ENCODE results near the gene MBOAT1. TPM values are rescaled to one million over a fixed set of nuclear protein-coding genes. Genes with fewer than 3 reads are reported as not detected.

Gene MBOAT1
- total RNA-seq, 2 experiments from 2014 or later = 13.4 to 14.0 TPM

- no peaks in the 10 kb centered on the region for H3K27me3 Mint-ChIP-seq
- CTCF ChIA-PET = no interaction called here
- intact Hi-C loops (cut with micrococcal nuclease) = no loop called here
- no peak for DNase-seq
- POLR2A ChIA-PET = interaction anchor here (0.7 kb wide), 2 partner anchors 179 to 1005 kb away, joined by 3 read pairs; no protein-coding TSS in a partner anchor
- peaks cover 17% of the 10 kb centered on the region for H3K4me1 Mint-ChIP-seq (ENCODE audit: low read depth)
- H3K4me3 Mint-ChIP-seq = no peak overlapping the region
- H3K27ac Mint-ChIP-seq = no peak overlapping the region
- H3K9me3 Mint-ChIP-seq = no peaks in the 10 kb centered on the region
- peaks cover 8% of the 10 kb centered on the region for H3K36me3 Mint-ChIP-seq
Observed at GRCh38 chr6:20178327-20178726, 33.9 kb downstream of the MBOAT1 start.

DNA sequence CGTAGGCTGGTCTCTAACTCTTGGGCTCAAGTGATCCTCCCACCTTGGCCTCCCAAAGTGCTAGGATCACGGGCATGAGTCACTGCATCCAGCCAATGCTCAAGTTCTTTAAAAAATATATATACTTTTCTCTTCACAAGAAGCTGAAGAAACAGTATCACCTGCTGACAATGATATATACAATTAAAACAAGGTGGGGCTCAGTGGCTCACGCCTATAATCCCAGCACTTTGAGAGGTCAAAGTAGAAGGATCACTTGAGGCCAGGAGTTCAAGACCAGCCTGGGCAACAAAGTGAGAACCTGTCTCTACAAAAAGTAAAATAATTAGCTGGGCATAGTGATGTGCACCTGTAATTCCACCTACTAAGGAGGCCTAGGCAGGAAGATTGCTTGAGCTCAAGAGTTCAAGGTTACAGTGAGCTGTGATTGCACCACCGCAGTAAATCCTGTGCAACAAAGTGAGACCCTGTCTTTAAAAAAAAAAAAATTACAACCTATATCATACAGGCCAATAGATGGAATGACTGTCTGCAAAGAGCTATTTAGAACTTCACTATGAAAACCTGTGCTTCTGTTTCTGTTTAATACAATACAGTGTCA, 36.4 kb downstream of the MBOAT1 start:
- peaks cover 23% of the 10 kb centered on the region for H3K4me1 Mint-ChIP-seq (ENCODE audit: low read depth)
- ChIA-PET CTCF (interaction anchor here (2.0 kb wide), 1 partner anchor 49 kb away, joined by 8 read pairs; no protein-coding TSS in a partner anchor), POLR2A (no interaction called here)
- H3K9me3 Mint-ChIP-seq = no peaks in the 10 kb centered on the region
- H3K27me3 Mint-ChIP-seq = no peaks in the 10 kb centered on the region
- no peak overlapping the region for H3K27ac Mint-ChIP-seq
- H3K4me3 Mint-ChIP-seq = no peak overlapping the region
- intact Hi-C loops (cut with micrococcal nuclease) = no loop called here
- peaks cover 7% of the 10 kb centered on the region for H3K36me3 Mint-ChIP-seq
- DNase-seq = no peak

DNA sequence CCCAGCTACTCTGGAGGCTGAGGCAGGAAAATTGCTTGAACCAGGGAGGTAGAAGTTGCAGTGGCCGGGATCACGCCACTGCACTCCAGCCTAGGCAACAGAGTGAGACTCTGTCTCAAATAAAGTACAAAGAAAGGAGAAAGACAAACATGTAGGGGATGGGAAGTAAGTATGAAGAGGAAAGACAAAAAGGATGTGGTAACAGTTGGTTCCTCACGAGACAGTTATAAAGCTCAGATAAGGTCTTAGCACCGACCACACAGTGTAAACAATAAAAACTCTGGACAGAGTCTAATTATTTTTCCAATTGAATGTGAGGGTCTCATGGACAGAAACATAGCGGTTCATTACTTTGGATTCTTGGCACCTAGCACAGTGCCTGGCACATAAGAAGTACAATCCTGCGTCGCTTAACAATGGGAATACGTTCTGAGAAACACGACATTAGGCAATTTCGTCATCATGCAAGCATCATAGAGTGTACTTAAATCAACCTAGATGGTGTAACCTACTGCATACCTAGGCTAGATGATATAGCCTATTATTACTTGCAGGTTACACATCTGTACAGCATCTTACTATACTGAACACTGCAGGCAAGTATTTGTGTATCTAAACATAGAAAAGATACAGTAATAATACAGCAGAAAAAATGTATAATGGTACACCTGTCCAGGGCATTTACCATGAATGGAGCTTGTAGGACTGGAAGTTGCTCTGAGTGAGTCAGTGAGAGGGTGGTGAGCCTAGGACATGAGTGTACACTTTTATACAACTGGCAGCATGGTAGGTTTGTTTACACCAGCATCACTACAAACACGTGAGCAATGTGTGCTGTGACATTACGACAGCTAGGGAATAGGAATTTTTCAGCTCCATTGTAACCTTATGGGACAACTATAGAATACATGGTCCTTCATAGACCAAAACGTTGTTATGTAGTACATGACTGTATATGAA, 38.2 kb downstream of the MBOAT1 start:
- no peak overlapping the region for H3K27ac Mint-ChIP-seq
- intact Hi-C loops (cut with micrococcal nuclease) = loop anchor here (5.0 kb wide), 1 partner anchor 38 kb away; the partner anchor contains the start of gene MBOAT1
- peaks cover 1% of the 10 kb centered on the region for H3K36me3 Mint-ChIP-seq
- CTCF ChIA-PET = interaction anchor here (1.5 kb wide), 1 partner anchor 48 kb away, joined by 3 read pairs; no protein-coding TSS in a partner anchor
- H3K4me1 Mint-ChIP-seq (ENCODE audit: low read depth) = peaks cover 23% of the 10 kb centered on the region
- H3K9me3 Mint-ChIP-seq = no peaks in the 10 kb centered on the region
- no peaks in the 10 kb centered on the region for H3K27me3 Mint-ChIP-seq
- POLR2A ChIA-PET = no interaction called here
- H3K4me3 Mint-ChIP-seq = no peak overlapping the region
- no peak for DNase-seq

GRCh38 chr6:20172842-20173456, 39.3 kb downstream of the MBOAT1 start:
- CTCF ChIA-PET = no interaction called here
- intact Hi-C loops (cut with micrococcal nuclease) = loop anchor here (5.0 kb wide), 1 partner anchor 39 kb away; the partner anchor contains the start of gene MBOAT1
- peaks cover 27% of the 10 kb centered on the region for H3K4me1 Mint-ChIP-seq (ENCODE audit: low read depth)
- H3K36me3 Mint-ChIP-seq = peaks cover 1% of the 10 kb centered on the region
- no peaks in the 10 kb centered on the region for H3K9me3 Mint-ChIP-seq
- no peaks in the 10 kb centered on the region for H3K27me3 Mint-ChIP-seq
- POLR2A ChIA-PET = no interaction called here
- H3K27ac Mint-ChIP-seq = no peak overlapping the region
- H3K4me3 Mint-ChIP-seq = no peak overlapping the region
- DNase-seq = no peak

GRCh38 chr6:20170455-20171148, 41.7 kb downstream of the MBOAT1 start:
- Mint-ChIP-seq H3K4me1 (ENCODE audit: low read depth) (peaks cover 27% of the 10 kb centered on the region), H3K27ac (no peak overlapping the region), H3K4me3 (no peak overlapping the region), H3K27me3 (no peaks in the 10 kb centered on the region), H3K36me3 (peaks cover 10% of the 10 kb centered on the region), H3K9me3 (peaks cover 2% of the 10 kb centered on the region)
- POLR2A ChIA-PET = no interaction called here
- intact Hi-C loops (cut with micrococcal nuclease) = loop anchor here (5.0 kb wide), 1 partner anchor 42 kb away; the partner anchor contains the start of gene MBOAT1
- CTCF ChIA-PET = no interaction called here
- no peak for DNase-seq

DNA sequence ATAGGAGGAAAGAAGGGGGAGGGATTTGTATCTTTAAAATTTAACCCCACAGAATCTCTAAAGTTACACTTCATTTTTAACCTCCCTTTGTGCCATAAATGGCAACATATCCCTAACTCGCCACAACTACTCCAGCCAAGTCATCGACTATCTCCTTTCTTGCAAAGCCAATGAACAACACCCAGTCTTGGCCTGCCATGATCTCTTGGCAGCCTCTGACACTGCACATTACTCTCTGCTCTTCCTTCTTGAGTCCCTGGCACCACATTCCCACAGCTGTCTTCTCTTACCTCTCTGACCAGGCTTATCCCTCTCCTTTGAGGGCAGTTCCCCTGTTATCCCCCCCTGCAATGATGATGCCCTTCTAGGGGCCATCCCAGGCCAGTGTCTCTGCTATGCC, 42.5 kb downstream of the MBOAT1 start:
- ChIA-PET CTCF (no interaction called here), POLR2A (no interaction called here)
- Mint-ChIP-seq H3K36me3 (peaks cover 10% of the 10 kb centered on the region), H3K4me3 (no peak overlapping the region), H3K9me3 (peaks cover 2% of the 10 kb centered on the region), H3K4me1 (ENCODE audit: low read depth) (peaks cover 27% of the 10 kb centered on the region), H3K27me3 (no peaks in the 10 kb centered on the region), H3K27ac (no peak overlapping the region)
- intact Hi-C loops (cut with micrococcal nuclease) = loop anchor here (5.0 kb wide), 1 partner anchor 43 kb away; the partner anchor contains the start of gene MBOAT1
- no peak for DNase-seq

DNA sequence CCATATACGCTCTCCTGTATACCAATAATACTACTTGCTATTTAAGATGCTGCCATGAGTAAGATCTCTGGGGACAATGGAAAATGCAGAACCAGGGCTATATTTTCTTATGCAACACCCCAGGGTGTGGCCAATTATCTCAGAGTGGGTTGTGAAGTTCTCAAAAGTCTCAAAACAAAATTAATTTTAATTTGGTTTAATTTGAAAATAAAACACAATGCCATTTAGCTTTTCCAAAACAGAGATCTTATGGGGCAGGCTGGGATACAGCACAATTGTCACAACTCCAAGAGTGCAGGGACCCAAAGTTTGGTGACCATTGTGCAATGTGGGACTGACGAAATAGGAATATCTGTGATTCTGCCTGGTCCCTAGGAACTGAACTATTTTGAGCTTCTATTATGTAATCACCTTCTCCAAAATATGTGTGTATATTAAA, 43.1 kb downstream of the MBOAT1 start:
- no peak overlapping the region for H3K4me3 Mint-ChIP-seq
- H3K4me1 Mint-ChIP-seq (ENCODE audit: low read depth) = peaks cover 20% of the 10 kb centered on the region
- peaks cover 2% of the 10 kb centered on the region for H3K9me3 Mint-ChIP-seq
- H3K27ac Mint-ChIP-seq = no peak overlapping the region
- no peaks in the 10 kb centered on the region for H3K27me3 Mint-ChIP-seq
- ChIA-PET CTCF (no interaction called here), POLR2A (no interaction called here)
- DNase-seq = no peak
- peaks cover 10% of the 10 kb centered on the region for H3K36me3 Mint-ChIP-seq
- intact Hi-C loops (cut with micrococcal nuclease) = no loop called here

- H3K27ac Mint-ChIP-seq = no peak overlapping the region
Observed at GRCh38 chr6:20168690-20169089, 43.6 kb downstream of the MBOAT1 start.

GRCh38 chr6:20167601-20168000, 44.7 kb downstream of the MBOAT1 start:
- POLR2A ChIA-PET = no interaction called here
- Mint-ChIP-seq H3K4me3 (no peak overlapping the region), H3K27me3 (no peaks in the 10 kb centered on the region), H3K4me1 (ENCODE audit: low read depth) (peaks cover 8% of the 10 kb centered on the region), H3K27ac (no peak overlapping the region), H3K36me3 (peaks cover 10% of the 10 kb centered on the region), H3K9me3 (peaks cover 2% of the 10 kb centered on the region)
- DNase-seq = no peak
- CTCF ChIA-PET = interaction anchor here (1.1 kb wide), 1 partner anchor 41 kb away, joined by 4 read pairs; no protein-coding TSS in a partner anchor
- intact Hi-C loops (cut with micrococcal nuclease) = no loop called here

More at GRCh38 chr6:20168690-20169089, 43.6 kb downstream of the MBOAT1 start:
- intact Hi-C loops (cut with micrococcal nuclease) = no loop called here
- Mint-ChIP-seq H3K4me3 (no peak overlapping the region), H3K36me3 (peaks cover 10% of the 10 kb centered on the region), H3K27me3 (no peaks in the 10 kb centered on the region), H3K9me3 (peaks cover 2% of the 10 kb centered on the region), H3K4me1 (ENCODE audit: low read depth) (peaks cover 16% of the 10 kb centered on the region)
- CTCF ChIA-PET = no interaction called here
- DNase-seq = no peak
- POLR2A ChIA-PET = no interaction called here

DNA sequence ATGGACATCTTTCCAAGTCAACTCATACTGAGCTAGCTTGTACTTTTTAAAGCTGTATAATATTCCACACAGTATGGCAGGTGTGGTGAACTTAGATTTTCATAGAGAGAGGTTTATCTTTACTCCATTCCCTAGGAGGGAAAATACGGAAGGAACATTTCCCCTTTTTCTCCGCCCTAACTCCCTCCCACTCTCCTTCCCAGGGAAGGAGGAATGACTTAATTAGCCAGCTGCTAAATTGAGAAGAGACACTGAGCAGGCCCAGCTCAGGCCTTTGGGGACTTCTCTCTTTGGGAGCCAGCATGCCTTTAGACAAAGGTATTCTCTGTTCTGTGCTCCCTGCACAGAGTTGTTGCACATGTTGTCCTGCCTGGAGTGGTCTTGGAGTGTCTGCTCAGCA, 46.1 kb downstream of the MBOAT1 start:
- peaks cover 9% of the 10 kb centered on the region for H3K36me3 Mint-ChIP-seq
- no peaks in the 10 kb centered on the region for H3K27me3 Mint-ChIP-seq
- POLR2A ChIA-PET = interaction anchor here (0.6 kb wide), 1 partner anchor 125 kb away, joined by 3 read pairs; no protein-coding TSS in a partner anchor

DNA sequence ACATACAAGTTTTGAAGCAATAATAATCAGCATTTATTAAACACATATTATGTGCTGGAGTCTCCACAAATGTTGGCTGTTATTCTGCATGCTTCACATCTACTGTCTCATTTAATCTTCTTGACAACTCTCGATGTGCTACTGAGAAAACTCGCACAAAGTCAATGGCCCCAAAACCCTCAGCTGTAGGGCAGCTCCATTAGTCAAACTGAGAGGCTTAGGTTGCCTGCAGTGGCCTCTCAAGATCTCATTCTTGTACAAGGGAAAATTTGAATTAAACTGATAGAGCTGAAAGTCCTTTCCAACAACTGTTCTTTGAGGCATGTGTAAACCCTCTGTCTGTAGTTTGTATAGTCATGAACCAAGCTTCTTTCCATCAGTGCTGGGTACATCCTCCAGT, 49.8 kb downstream of the MBOAT1 start:
- peaks cover 9% of the 10 kb centered on the region for H3K36me3 Mint-ChIP-seq
- ChIA-PET POLR2A (no interaction called here), CTCF (interaction anchor here (1.9 kb wide), 1 partner anchor 36 kb away, joined by 4 read pairs; no protein-coding TSS in a partner anchor)
- no peak for DNase-seq
- H3K4me1 Mint-ChIP-seq (ENCODE audit: low read depth) = peaks cover 5% of the 10 kb centered on the region
- H3K4me3 Mint-ChIP-seq = no peak overlapping the region
- no peaks in the 10 kb centered on the region for H3K27me3 Mint-ChIP-seq
- H3K9me3 Mint-ChIP-seq = peaks cover 2% of the 10 kb centered on the region
- intact Hi-C loops (cut with micrococcal nuclease) = no loop called here
- no peak overlapping the region for H3K27ac Mint-ChIP-seq

More for the DNA sequence above, 46.1 kb downstream of the MBOAT1 start:
- intact Hi-C loops (cut with micrococcal nuclease) = no loop called here
- Mint-ChIP-seq H3K4me1 (ENCODE audit: low read depth) (peaks cover 10% of the 10 kb centered on the region), H3K9me3 (peaks cover 2% of the 10 kb centered on the region), H3K27ac (no peak overlapping the region), H3K4me3 (no peak overlapping the region)
- CTCF ChIA-PET = no interaction called here
- no peak for DNase-seq
